NOMO-1 (cell line): ENCODE measurements around the gene CCNL1.
"Not testable (repeated sequence)": the region's sequence is repeated elsewhere in the genome, so short reads cannot be mapped to it uniquely, and the experiment has no call there.

ENCODE experiments used
- DNase-seq, 2 experiments: peaks; one replicate each; lab custom pipeline; 2025; ENCODE audit not compliant: unreplicated experiment in 2 of 2; lab: John Stamatoyannopoulos, UW

Gene CCNL1

GRCh38 chr3:157159762-157160657 lies at the start of gene CCNL1:
CCNL1 (minus strand) TSS chr3:157160147; CDS start chr3:157160094, 53 bp downstream.
- DNase-seq = peak; percentile 96 to 99

GRCh38 chr3:157204880-157205279 lies 44.9 kb upstream of the CCNL1 start:
- no peak for DNase-seq

- DNase-seq = peak in 1 of 2 experiments; percentile 37
Measured at GRCh38 chr3:157204431-157204830, 44.5 kb upstream of the CCNL1 start.

GRCh38 chr3:157201648-157202278 lies 41.8 kb upstream of the CCNL1 start:
- DNase-seq = peak; percentile 36 to 75

- no peak for DNase-seq
Measured at GRCh38 chr3:157199841-157200240, 39.9 kb upstream of the CCNL1 start.

- DNase-seq = no peak
Measured at GRCh38 chr3:157195965-157196364, 36.0 kb upstream of the CCNL1 start.

- DNase-seq = not testable (repeated sequence)
Measured at GRCh38 chr3:157191149-157191548, 31.2 kb upstream of the CCNL1 start.

- peak in 1 of 2 experiments; percentile 9 for DNase-seq
Measured at GRCh38 chr3:157190380-157190872, 30.5 kb upstream of the CCNL1 start.

- DNase-seq = no peak
Measured at GRCh38 chr3:157188391-157188790, 28.4 kb upstream of the CCNL1 start.

- no peak for DNase-seq
Measured at GRCh38 chr3:157182879-157183278, 22.9 kb upstream of the CCNL1 start.

- no peak for DNase-seq
Measured at GRCh38 chr3:157180262-157180661, 20.3 kb upstream of the CCNL1 start.

GRCh38 chr3:157179365-157179803 lies 19.4 kb upstream of the CCNL1 start:
- DNase-seq = no peak

GRCh38 chr3:157178503-157179364 lies 18.8 kb upstream of the CCNL1 start:
- not testable (repeated sequence) for DNase-seq

GRCh38 chr3:157177801-157178453 lies 18.0 kb upstream of the CCNL1 start:
- not testable (repeated sequence) for DNase-seq

- DNase-seq = no peak
Measured at GRCh38 chr3:157176934-157177333, 17.0 kb upstream of the CCNL1 start.

- peak in 1 of 2 experiments; percentile 55 for DNase-seq
Measured at GRCh38 chr3:157175691-157176507, 16.0 kb upstream of the CCNL1 start.

- DNase-seq = peak; percentile 100
Measured at GRCh38 chr3:157174649-157175498, 14.9 kb upstream of the CCNL1 start.

- DNase-seq = peak in 1 of 2 experiments; percentile 46
Measured at GRCh38 chr3:157174290-157174648, 14.3 kb upstream of the CCNL1 start.
